NCI-H1694 (cell line): ENCODE measurements around the gene BIN1.
"Not testable (repeated sequence)": the region's sequence is repeated elsewhere in the genome, so short reads cannot be mapped to it uniquely, and the experiment has no call there.

Experiments
- DNase-seq: peaks from one replicate; lab custom pipeline; 2025; lab: John Stamatoyannopoulos, UW

The BIN1 gene

DNA sequence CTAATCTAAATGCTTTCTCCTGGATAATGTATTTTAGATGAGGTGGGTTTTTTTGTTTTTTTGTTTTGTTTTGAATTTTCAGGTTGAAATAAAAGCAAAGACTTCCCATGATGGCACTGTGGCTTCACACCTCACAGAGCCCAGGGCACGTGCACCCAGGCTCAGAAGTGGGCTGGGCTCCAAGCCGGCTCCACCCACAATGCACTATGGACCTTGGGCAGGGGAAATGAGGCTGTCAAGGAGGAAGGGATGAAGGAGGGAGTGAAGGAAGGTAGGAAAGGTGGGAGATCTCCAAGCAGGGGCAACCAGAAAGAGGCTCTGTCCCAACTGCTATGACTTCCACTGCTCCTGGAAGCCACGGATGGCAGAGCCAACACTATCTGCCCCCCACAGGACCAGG, 60.4 kb downstream of the BIN1 start:
- DNase-seq = no peak

DNA sequence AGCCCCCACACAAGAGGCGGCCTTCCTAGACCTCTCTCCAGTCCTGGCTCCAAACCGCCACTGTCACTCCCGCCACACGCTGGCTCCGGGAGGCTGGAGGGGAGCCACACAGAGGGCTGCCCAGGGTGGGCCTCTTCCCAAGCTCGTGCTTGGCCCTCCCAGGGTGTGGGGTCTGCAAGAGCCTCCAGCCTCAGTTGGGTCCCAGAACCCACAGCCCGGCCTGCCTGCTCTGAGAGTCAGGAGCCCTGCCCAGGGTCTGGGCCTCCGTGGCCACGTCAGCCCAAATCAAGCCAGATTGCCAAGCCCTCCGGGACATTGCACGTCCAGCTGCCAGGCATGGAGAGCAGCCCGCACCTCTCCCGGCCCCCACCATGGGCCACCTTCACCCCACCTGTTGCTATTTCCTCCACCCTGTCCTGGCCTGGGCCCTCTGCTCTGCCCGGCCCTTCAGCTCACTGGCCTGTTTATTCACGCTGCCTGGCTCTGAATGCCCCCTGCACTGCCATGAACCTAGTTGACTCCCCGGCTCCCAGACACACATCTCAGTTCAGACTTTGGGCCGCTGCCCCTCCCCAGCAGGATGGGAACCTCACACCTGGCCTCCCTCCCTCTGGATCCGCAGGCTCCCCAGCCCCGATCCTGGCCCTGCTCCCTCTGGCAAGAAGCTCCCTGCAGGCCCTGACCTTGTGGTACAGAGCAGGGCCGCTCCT, 61.0 kb downstream of the BIN1 start:
- DNase-seq = no peak

DNA sequence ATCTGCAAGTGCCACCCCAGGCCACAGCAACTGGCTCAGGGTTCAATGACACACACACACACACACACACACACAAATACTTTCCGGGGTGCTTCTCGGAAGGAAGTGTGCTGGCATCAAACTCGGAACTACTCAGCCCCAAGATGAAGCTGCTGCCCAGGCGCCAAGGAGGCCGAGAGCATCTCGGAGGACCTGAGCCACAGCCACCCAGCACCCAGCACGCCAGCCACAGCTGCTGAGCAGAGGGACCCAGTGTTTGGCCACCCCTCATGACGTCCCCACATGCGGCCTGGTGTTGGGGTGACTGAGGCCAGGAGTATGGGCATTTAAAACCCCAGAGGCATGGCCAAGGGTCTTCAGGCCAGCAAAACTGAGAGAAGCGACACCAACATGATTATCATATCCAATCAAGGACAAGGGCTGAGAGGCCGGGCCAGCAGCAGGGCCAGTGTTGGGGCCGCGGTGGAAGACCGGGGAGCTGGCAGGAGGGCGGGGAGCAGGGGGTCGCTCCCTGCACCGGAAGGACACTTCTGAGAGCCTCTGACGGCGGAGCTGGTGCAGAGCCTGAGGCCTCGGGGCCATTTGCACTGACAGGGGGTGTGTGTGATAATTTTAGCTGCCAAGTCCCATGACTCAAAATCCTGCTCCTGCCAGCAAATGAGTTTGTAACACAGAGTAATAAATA, 61.8 kb downstream of the BIN1 start:
- no peak for DNase-seq

DNA sequence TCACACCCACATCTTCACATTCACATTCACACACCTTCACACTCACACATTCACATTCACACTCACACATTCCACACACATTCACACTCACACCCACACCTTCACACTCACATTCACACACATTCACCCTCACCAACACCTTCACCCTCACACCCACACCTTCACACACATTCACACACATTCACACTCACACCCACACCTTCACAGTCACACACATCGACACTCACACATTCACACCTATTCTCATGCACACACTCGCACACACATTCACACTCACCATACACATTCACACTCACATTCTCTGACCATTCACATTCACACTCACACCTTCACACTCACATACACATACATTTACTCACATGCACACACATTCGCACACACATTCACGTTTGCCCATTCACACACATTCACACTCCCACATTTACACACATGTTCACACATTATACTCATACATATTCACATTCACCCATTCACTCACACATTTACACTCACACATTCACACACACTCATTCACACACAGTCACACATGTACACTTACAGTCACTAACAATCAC, 62.7 kb downstream of the BIN1 start:
- DNase-seq = no peak

DNA sequence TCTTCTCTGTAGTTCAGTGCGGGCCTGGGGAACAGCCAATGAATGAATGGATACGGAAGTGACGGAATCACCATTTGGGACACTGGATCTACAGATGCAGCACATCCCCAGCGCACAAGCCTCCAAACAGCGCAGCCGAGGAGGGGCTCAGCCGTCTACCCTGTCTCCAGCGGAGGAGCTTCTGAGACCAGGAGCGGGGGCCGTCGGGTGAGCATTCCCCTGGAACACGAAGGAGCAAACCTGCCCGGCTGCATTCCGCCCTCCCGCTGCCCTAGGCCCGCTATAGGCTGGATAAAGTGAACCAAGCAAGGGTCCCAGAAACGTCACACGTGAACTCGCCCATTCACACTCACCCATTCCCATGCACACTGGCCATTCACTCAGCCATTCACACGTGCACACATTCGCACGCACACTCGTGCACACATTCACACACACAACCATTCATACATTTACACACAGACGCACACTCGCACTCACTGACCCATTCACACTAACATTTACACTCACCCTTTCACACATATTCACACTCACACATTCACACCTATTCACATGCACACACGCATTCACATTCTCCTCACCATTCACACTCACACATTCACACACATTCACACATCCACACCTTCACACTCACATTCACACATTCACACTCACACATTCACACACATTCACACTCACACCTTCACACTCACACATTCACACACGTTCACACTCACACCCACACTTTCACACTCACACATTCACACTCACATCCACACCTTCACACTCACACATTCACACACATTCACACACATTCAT, 63.4 kb downstream of the BIN1 start:
- no peak for DNase-seq

DNA sequence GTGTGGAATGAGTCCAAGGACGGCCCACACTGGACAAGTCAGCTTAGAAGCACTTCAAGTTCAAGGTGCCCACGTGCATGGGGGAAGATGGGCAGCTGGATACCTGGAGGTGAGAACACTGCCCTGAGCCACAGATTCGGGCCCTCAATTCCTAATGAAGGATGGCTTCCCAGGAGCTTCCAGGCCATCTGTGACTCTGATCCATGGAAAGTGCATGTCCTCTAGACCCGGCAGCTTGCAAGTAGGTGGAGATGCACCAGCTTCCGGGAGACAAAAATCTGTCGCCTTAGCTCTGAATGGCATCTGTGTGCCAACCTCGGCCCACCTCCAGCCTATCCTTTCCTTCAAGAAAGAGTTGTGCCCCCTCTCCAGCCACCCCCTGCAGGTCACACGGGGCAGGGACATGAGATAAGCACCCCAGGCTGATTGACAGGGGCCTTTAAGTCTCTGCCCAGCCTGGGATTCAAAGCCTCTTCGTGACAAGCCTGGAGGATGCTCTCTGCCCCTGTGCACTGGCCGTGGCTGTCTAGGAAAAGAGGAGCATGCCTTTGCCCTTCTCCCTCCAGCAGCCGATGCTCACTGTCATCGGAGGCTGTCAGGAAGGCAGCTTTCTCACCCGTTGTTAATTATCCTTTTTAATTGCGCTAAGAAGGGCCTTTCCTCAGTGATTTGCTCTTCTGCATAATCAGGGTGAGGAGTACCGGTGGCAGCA, 65.5 kb downstream of the BIN1 start:
- no peak for DNase-seq

DNA sequence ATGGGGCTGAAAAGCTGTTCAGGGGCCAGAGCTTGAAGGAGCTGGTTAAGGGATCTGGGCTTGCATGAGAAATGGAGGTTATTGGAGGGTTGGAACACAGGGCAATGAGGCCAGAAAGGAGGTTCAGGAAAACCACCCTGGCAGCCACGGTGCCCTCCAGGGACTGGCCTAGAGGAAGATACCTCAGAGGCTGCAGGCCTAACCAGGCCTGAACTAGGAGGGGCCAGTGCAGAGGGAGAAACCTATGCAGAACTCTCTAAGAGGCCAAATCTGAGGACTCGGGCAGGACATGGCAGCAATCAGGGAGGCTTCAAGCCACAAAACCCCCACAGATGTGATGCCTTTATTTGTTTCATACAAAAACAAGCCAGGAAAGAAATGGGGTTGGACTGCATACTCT, 66.8 kb downstream of the BIN1 start:
- DNase-seq = no peak

DNA sequence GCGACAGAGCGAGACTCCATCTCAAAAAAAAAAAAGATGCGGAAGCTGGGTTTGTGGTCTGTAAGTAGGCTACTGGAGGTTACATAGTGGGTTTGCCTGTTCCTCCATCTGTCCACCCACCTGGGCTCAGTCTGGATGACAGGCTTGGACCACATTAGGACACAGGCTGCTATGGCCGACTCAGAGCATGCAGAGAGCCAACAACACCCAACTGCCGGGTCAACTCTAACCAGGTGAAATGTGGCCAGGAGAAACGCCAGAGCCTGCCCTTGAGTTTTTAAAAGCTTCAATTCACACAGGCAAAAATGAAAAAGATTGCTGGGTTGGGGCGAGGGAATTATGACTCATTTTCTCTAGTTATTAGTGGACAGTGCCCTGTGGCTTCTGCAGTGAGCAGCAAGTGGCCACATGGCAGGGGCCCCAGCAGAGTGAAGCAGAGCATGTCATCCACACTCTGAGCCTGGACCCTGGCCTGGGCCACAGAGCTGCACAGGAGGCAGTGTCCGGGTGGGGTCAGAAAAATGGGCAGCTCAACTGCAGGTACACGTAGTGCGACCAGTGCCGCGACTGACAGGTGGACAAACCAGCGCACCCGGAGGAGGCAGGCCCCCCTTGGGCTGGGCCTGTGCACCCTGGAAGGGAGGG, 67.4 kb downstream of the BIN1 start:
- no peak for DNase-seq

DNA sequence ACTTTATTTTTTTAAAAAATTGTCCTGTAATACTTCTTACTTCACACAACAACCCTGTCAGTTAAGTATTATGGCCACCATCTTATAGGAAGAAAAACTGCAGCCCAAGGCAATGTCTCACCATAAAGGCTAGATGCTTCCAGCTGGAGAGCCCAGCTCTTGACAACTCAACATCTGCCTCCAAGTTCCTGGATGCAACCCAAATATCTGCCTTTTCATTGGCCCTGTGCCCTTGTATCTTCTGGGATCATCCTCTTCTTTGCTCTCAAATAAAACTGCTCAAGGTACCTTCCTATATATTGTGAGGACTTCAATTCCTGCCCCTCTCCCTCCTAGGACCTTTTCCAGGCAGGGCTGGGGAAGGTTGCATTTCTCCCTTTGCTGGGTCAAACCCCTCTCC, 69.5 kb downstream of the BIN1 start:
- DNase-seq = peak; percentile 55

DNA sequence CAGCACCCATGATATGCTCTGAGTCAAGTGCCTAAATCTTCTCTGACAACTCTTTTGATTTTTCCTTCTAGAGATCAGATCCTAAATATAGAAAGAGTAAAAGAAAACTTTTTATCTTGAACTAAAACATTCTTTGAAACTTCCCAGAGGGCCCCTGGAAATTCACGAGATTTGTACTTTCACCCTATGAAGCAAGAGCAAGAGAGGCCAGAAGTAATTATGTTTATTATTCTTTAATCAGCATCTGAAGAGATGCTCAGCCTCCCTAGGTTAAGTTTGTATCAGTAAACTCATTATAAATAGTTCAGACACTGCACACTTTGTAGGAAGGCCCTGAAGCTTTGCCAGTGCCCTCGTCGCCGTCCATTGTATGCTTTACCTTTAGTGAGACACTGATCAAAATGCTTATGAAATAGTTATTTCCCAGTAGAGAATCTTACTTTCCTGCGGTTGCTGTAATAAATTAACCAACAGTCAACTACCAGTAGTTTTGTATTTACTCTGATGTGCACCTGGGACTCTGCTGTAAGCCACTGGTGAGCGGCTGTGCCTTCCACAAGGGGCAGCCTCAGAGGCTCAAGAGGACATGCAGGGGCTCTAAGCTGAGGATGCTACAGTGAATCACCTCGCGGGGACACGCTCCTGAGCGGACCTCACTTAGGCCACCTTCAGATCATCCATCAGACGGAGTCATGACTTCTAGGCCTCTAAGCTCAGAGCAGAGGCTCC, 71.9 kb downstream of the BIN1 start:
- DNase-seq = no peak

DNA sequence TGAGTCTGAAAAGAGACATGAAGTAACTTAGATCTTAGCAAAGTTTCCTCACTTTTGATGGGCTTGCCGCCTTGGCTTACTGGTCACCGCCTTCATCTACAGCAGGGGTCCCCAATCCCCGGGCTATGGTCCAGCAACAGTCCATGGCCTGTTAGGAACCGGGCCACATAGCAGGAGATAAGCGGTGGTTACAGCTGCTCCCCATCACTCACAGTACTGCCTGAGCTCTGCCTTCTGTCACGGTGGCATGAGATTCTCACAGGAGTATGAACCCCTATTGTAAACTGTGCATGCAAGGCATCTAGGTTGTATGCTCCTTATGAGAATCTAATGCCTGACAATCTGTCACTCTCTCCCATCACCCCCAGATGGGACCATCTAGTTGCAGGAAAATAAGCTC, 72.9 kb downstream of the BIN1 start:
- no peak for DNase-seq

DNA sequence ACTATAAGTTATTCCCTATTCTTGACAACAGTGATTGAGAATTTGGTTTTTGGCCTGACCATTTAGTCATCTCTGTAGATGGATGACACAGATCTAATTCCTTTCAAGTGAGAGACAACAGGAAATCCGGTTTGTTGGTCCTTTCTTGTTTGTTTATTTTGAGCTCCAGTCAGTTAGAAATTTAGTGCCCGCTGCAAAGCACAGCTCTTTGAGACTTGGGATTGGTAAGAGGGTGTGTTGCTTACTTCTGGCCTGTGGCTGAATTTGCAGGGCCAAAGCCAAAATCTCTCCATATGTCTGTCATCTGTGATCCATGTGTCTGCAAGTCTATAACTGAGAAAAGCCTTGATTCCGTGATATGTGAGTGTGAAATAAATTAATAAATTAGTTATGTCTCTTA, 74.3 kb downstream of the BIN1 start:
- DNase-seq = no peak

DNA sequence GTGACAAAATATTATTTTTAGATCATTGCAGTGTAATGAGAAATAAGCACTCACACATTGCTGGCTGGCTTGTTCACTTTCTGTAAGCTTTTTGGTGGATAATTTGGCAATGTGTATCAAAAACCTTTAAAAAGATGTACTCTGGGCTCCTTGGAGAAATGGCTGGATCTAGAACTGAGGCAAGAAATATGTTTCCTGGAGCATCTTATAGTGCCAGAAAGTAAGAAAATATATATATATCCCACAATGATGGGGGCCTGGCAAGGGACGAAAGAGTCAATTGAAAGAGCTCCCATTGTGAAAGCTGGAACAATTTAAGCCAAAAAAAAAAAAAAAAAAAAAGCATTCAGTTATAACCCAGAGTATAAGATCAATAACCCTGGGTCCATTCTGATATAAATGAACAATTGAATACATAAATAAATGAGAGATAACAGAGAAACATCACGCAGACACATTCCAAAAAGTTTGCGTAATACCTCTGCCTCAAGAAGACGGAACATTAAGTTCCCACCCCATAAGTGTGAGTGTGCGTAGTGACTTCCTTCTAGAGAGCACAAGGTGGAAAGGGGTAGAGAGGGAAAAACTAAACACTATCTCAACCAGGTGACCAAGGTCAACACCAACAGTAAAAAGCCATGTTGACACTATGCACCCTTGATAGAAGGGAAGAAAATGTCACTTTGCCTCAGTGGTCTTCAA, 77.5 kb downstream of the BIN1 start:
- DNase-seq = no peak

DNA sequence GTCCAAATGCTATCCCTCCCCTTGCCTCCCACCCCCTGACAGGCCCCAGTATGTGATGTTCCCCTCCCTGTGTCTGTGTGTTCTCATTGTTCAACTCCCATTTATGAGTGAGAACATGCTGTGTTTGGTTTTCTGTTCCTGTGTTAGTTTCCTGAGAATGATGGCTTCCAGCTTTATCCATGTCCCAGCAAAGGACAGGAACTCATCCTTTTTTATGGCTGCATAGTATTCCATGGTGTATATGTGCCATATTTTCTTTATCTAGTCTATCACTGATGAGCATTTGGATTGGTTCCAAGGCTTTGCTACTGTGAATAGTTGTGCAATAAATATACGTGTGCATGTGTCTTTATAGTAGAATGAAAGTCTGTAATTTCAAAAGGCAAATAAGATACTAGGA, 78.2 kb downstream of the BIN1 start:
- DNase-seq = not testable (repeated sequence)

DNA sequence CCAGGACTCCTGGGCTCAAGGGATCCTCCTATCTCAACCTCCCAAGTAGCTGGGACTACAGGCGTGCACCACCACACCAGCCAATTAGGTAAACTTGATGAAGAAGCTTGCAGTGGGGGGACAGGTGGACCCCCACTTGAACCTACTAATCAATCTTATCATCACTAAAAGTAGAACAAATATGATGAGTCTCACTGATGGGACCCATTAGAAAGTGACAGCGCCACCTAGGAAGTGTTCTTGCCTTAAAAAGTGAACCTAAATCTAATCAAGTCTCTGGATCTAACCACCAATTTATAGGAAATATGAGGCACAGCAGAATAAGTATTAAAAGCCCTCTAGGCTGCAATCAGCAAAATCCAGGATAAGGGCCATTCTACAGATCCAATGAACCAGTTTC, 79.2 kb downstream of the BIN1 start:
- DNase-seq = no peak

DNA sequence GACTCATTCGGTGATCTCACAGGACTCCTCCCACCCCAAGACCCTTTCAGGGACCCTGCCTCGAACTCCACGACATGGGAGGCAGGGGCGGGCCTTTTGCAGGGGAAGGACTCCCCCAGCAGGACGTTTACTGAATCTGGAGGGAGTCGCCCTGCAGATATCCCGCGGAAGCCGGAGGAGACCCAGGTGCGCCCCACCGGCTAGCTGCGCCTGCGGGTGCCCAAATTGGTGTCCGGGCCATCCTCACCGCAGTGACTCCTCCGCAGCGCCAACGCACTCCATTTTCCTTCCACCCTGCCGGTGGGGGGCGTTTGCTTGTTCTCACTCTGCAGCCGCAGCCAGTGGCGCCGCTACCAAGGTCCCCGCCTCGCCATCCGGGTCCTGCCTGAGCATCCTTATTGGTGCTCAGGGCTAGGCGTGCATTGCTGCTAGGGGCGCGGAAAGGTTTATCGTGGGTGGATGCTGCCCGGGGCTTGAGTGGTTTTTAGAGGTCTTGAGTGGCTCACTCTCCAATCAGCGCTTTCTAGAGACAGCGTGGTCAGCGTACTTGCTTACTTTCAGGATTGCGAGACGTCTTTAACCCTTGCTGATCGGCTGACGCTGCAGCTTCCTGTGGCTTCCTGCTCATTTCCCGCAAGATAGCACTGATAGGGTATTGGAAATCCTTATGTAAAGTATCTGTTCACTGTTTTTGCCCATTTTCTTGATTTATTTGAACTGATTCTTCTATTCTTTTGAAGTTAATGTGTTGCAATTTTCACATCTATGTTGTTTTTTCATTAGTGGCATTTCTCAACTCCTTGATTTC, 81.4 kb downstream of the BIN1 start:
- peak; percentile 87 for DNase-seq

DNA sequence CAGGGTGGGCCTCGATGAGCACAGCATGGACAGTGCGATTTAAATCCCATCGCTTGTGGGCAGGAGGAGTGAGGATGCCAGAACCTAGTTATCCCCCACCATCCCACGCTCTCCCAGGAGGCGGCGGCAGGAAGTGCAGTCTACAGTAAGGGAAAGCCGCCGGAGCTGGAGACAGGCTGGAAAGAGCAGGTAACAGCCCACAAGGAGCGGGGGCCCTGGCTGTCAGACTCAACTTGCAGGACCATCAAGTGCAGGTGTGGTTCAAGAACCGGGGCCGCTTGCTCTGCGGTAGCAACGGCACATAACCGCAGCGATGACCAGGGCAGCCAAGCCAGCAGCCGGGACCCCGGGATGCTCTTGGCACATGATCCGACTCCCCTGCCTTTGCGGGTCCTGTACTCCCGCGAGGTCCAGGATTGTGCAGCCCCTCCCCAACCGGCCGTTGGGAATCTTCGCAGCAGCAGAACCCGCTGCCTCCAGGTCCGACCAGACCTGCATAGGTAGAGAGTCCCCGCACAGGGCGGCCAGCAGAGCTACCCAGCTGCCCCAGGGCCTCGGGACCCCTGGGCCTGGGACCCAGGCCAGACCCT, 82.1 kb downstream of the BIN1 start:
- no peak for DNase-seq

DNA sequence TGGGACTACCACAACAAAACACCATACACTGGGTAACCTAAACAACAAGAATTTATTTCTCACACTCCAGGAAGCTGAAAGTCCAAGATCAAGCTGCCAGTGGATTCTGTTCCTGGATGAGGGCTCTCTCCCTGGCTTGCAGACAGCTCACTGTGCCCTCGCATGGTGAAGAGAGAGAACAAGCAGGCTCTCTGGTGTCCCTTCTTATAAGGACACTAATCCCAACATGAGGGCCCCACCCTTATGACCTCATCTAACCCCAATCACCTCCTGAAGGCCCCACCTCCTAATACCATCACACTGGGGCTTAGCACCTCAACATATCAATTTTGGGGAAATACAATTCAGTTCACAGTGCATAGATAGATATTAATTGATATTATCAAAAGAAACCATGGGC, 83.5 kb downstream of the BIN1 start:
- no peak for DNase-seq

DNA sequence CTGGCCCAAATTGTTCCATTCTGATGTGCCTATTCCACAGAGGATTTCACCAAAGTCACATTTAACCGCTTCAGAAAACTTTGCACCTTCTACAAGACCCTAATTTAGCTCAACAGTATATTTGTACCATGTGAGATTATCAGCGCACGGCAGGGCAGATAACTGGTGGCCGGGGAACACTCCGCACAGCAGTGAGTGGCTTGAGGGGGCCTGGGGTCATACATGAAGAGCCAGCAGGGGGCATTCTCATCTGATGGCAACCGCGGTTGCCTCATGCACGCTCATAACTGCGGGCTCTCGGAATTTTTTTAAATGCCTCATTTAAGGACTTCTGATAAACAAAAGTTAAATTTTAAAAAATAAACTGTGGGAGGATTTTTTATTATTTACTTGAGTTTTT, 84.1 kb downstream of the BIN1 start:
- DNase-seq = no peak
